Measurements from ENCODE around the gene CASR.

The CASR gene

DNA sequence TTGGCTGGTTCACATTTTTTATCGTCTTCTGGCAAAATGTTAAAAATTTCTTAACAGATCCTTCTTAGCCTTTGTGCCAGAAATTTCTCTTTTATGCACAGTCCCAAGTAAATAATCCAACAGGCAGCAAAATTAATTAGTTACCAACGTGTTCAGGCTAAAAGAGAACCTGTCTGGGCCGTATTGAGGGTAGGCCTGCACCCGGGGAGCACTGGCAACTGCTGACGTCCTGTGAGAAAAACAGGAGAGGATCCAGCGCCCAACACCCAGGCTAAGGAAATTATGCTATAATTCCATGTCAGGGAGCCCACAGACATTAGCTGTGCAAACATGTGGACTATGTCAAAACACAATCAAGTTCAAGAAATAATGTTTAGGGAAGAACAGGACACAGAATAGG lies 110.9 kb downstream of the CASR start:
- Histone ChIP-seq H2AK5ac (ENCODE audit: low read depth, low read length) (no peak overlapping the region), H3K4me1 (ENCODE audit: control insufficient read depth in 2 of 2, insufficient read depth in 1 of 2, low read depth in 1 of 2, low read length in 2 of 2) (no peaks in the 10 kb centered on the region), H3K4me2 (ENCODE audit: insufficient read depth, low read length, poor library complexity, severe bottlenecking) (no peak overlapping the region), H3K23ac (ENCODE audit: low read depth, low read length, poor library complexity) (no peak overlapping the region), H2AFZ (ENCODE audit: low read length) (no peak overlapping the region), H3K4me3 (ENCODE audit: low read length in 2 of 2) (no peak overlapping the region), H3K9me3 (replicated peaks in 1 of 2; ENCODE audit: control insufficient read depth in 2 of 2, insufficient read depth in 1 of 2, low read depth in 1 of 2, low read length in 2 of 2) (no peaks in the 10 kb centered on the region), H3K18ac (ENCODE audit: low read length) (no peak overlapping the region), H3K14ac (ENCODE audit: low read length) (no peak overlapping the region), H2BK12ac (ENCODE audit: low read length) (no peak overlapping the region), H4K8ac (ENCODE audit: low read depth, low read length) (no peak overlapping the region), H2BK15ac (ENCODE audit: low read length) (no peak overlapping the region), H2BK120ac (ENCODE audit: low read depth, low read length) (no peak overlapping the region), H2BK5ac (ENCODE audit: low read length) (no peak overlapping the region), H3K4ac (ENCODE audit: low read length) (no peak overlapping the region), H4K91ac (ENCODE audit: low read depth, low read length, poor library complexity) (no peak overlapping the region), H3K79me1 (ENCODE audit: low read depth, low read length) (no peaks in the 10 kb centered on the region), H3K27me3 (ENCODE audit: control insufficient read depth in 3 of 3, insufficient read depth in 3 of 3, low read depth in 1 of 3, low read length in 3 of 3) (peaks cover 0 to 17% (median 0%) of the 10 kb centered on the region in 3 experiments), H3K36me3 (replicated peaks in 1 of 2; ENCODE audit: control insufficient read depth in 2 of 2, insufficient read depth in 2 of 2, low read length in 2 of 2) (no peaks in the 10 kb centered on the region), H3K9ac (ENCODE audit: low read depth, low read length, poor library complexity) (no peak overlapping the region), H3K27ac (replicated peaks; ENCODE audit: low read length) (no peak overlapping the region)
- no peak for DNase-seq (ENCODE audit: low spot score)
- no CpG with 5 or more reads among the region's 6 CpGs for WGBS, 2 donors (ENCODE audit: extremely low coverage in 2 of 2, insufficient read length in 2 of 2, insufficient replicate concordance in 1 of 2)

DNA sequence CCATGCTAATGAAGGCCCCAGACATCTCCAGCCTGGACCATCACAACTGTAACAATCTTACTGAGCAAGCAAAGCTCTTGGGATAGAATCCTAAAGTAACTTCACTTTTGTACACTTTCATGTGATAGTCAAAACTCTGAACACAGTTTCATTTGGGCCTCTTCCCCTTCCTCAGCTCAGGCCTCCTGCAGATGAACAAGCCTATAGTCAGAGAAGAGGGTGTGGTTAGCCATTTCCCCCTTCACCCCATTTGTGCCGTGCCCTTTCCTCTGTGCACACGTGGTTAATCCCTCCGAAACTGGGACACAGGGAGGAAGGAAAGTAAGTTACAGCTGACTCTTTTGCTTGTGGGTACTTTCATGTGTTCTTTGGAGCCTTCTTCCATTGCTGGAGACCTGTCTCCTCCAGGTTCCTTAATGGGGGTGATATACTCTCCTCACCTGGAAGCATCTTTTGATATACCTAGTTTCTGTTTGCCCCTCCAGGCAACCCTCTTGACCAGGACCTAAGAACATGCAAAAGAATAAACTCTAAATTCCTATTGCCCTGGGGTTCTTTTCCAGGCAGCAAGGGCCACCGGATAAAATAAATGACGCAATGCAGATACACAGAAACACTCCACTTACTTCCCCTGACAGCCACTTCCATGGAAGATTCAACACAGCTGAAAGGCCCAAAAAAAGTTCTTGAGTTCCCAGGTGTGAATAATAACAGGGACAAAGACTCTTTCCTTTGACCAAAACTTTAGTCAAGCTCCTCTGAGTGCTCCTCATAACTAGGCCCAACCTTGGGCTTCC lies 112.0 kb downstream of the CASR start:
- Histone ChIP-seq H2AFZ (ENCODE audit: low read length) (no peak overlapping the region), H3K4me2 (ENCODE audit: insufficient read depth, low read length, poor library complexity, severe bottlenecking) (no peak overlapping the region), H2BK15ac (ENCODE audit: low read length) (no peak overlapping the region), H3K36me3 (replicated peaks in 1 of 2; ENCODE audit: control insufficient read depth in 2 of 2, insufficient read depth in 2 of 2, low read length in 2 of 2) (no peaks in the 10 kb centered on the region), H3K4me3 (ENCODE audit: low read length in 2 of 2) (no peak overlapping the region), H2BK120ac (ENCODE audit: low read depth, low read length) (no peak overlapping the region), H3K79me1 (ENCODE audit: low read depth, low read length) (no peaks in the 10 kb centered on the region), H3K27ac (replicated peaks; ENCODE audit: low read length) (no peak overlapping the region), H3K4ac (ENCODE audit: low read length) (no peak overlapping the region), H4K91ac (ENCODE audit: low read depth, low read length, poor library complexity) (no peak overlapping the region), H3K14ac (ENCODE audit: low read length) (no peak overlapping the region), H2BK5ac (ENCODE audit: low read length) (no peak overlapping the region), H2AK5ac (ENCODE audit: low read depth, low read length) (no peak overlapping the region), H3K9me3 (replicated peaks in 1 of 2; ENCODE audit: control insufficient read depth in 2 of 2, insufficient read depth in 1 of 2, low read depth in 1 of 2, low read length in 2 of 2) (no peaks in the 10 kb centered on the region), H2BK12ac (ENCODE audit: low read length) (no peak overlapping the region), H3K23ac (ENCODE audit: low read depth, low read length, poor library complexity) (no peak overlapping the region), H3K9ac (ENCODE audit: low read depth, low read length, poor library complexity) (no peak overlapping the region), H3K4me1 (ENCODE audit: control insufficient read depth in 2 of 2, insufficient read depth in 1 of 2, low read depth in 1 of 2, low read length in 2 of 2) (no peaks in the 10 kb centered on the region), H4K8ac (ENCODE audit: low read depth, low read length) (no peak overlapping the region), H3K18ac (ENCODE audit: low read length) (no peak overlapping the region), H3K27me3 (ENCODE audit: control insufficient read depth in 3 of 3, insufficient read depth in 3 of 3, low read depth in 1 of 3, low read length in 3 of 3) (peaks cover 0 to 17% (median 0%) of the 10 kb centered on the region in 3 experiments)
- DNase-seq (ENCODE audit: low spot score), result no peak
- WGBS, 2 donors (ENCODE audit: extremely low coverage in 2 of 2, insufficient read length in 2 of 2, insufficient replicate concordance in 1 of 2), result no CpG with 5 or more reads among the region's 5 CpGs

DNA sequence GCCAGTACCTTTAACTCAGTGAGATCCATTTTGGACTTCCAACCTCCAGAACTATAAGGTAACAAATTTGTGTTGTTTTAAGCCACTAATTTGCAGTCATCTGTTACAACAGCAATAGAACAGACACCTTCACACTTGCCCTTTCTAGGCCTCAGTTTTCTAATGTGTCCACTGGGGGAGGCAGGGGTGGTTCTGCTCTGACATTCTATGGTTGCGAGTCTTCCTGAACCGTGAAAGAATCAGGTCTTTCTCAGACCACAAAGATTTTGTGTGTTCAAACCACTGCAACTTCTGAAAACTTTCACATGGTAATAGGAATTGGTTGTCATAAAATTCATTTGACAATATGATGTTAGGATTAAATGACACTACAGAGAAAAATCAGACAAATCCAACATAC lies 114.8 kb downstream of the CASR start:
- Histone ChIP-seq H2AFZ (ENCODE audit: low read length) (no peak overlapping the region), H3K9me3 (replicated peaks in 1 of 2; ENCODE audit: control insufficient read depth in 2 of 2, insufficient read depth in 1 of 2, low read depth in 1 of 2, low read length in 2 of 2) (no peaks in the 10 kb centered on the region), H3K9ac (ENCODE audit: low read depth, low read length, poor library complexity) (no peak overlapping the region), H3K36me3 (replicated peaks in 1 of 2; ENCODE audit: control insufficient read depth in 2 of 2, insufficient read depth in 2 of 2, low read length in 2 of 2) (no peaks in the 10 kb centered on the region), H3K4me2 (ENCODE audit: insufficient read depth, low read length, poor library complexity, severe bottlenecking) (no peak overlapping the region), H3K23ac (ENCODE audit: low read depth, low read length, poor library complexity) (no peak overlapping the region), H4K91ac (ENCODE audit: low read depth, low read length, poor library complexity) (no peak overlapping the region), H2AK5ac (ENCODE audit: low read depth, low read length) (no peak overlapping the region), H3K4me3 (ENCODE audit: low read length in 2 of 2) (no peak overlapping the region), H3K14ac (ENCODE audit: low read length) (no peak overlapping the region), H3K4ac (ENCODE audit: low read length) (no peak overlapping the region), H3K4me1 (ENCODE audit: control insufficient read depth in 2 of 2, insufficient read depth in 1 of 2, low read depth in 1 of 2, low read length in 2 of 2) (no peaks in the 10 kb centered on the region), H3K27me3 (ENCODE audit: control insufficient read depth in 3 of 3, insufficient read depth in 3 of 3, low read depth in 1 of 3, low read length in 3 of 3) (peaks cover 0 to 12% (median 0%) of the 10 kb centered on the region in 3 experiments), H3K79me1 (ENCODE audit: low read depth, low read length) (no peaks in the 10 kb centered on the region), H3K18ac (ENCODE audit: low read length) (no peak overlapping the region), H2BK5ac (ENCODE audit: low read length) (no peak overlapping the region), H3K27ac (replicated peaks; ENCODE audit: low read length) (no peak overlapping the region), H2BK120ac (ENCODE audit: low read depth, low read length) (no peak overlapping the region), H2BK15ac (ENCODE audit: low read length) (no peak overlapping the region), H2BK12ac (ENCODE audit: low read length) (no peak overlapping the region), H4K8ac (ENCODE audit: low read depth, low read length) (no peak overlapping the region)
- no peak for DNase-seq (ENCODE audit: low spot score)
- WGBS, 2 donors (ENCODE audit: extremely low coverage in 2 of 2, insufficient read length in 2 of 2, insufficient replicate concordance in 1 of 2), result no CpG with 5 or more reads among the region's 2 CpGs

GRCh38 chr3:122299215-122299614 lies 115.7 kb downstream of the CASR start:
- Histone ChIP-seq H3K23ac (ENCODE audit: low read depth, low read length, poor library complexity) (no peak overlapping the region), H2BK120ac (ENCODE audit: low read depth, low read length) (no peak overlapping the region), H3K36me3 (replicated peaks in 1 of 2; ENCODE audit: control insufficient read depth in 2 of 2, insufficient read depth in 2 of 2, low read length in 2 of 2) (no peaks in the 10 kb centered on the region), H2AFZ (ENCODE audit: low read length) (no peak overlapping the region), H2BK12ac (ENCODE audit: low read length) (no peak overlapping the region), H2BK5ac (ENCODE audit: low read length) (no peak overlapping the region), H4K8ac (ENCODE audit: low read depth, low read length) (no peak overlapping the region), H3K4me3 (ENCODE audit: low read length in 2 of 2) (no peak overlapping the region), H3K18ac (ENCODE audit: low read length) (no peak overlapping the region), H3K4ac (ENCODE audit: low read length) (no peak overlapping the region), H2AK5ac (ENCODE audit: low read depth, low read length) (no peak overlapping the region), H3K14ac (ENCODE audit: low read length) (no peak overlapping the region), H4K91ac (ENCODE audit: low read depth, low read length, poor library complexity) (no peak overlapping the region), H3K27ac (replicated peaks; ENCODE audit: low read length) (no peak overlapping the region), H3K4me1 (ENCODE audit: control insufficient read depth in 2 of 2, insufficient read depth in 1 of 2, low read depth in 1 of 2, low read length in 2 of 2) (no peaks in the 10 kb centered on the region), H2BK15ac (ENCODE audit: low read length) (no peak overlapping the region), H3K4me2 (ENCODE audit: insufficient read depth, low read length, poor library complexity, severe bottlenecking) (no peak overlapping the region), H3K9me3 (replicated peaks in 1 of 2; ENCODE audit: control insufficient read depth in 2 of 2, insufficient read depth in 1 of 2, low read depth in 1 of 2, low read length in 2 of 2) (no peaks in the 10 kb centered on the region), H3K27me3 (ENCODE audit: control insufficient read depth in 3 of 3, insufficient read depth in 3 of 3, low read depth in 1 of 3, low read length in 3 of 3) (peaks cover 0 to 7% (median 0%) of the 10 kb centered on the region in 3 experiments), H3K9ac (ENCODE audit: low read depth, low read length, poor library complexity) (no peak overlapping the region), H3K79me1 (ENCODE audit: low read depth, low read length) (no peaks in the 10 kb centered on the region)
- no peak for DNase-seq (ENCODE audit: low spot score)

Data from neuronal stem cell (in vitro differentiated cells).